ENCODE results near the gene CALCOCO2.
A peak's percentile ranks its signal among the peaks of the same experiment; 100 is the strongest.

Gene CALCOCO2

DNA sequence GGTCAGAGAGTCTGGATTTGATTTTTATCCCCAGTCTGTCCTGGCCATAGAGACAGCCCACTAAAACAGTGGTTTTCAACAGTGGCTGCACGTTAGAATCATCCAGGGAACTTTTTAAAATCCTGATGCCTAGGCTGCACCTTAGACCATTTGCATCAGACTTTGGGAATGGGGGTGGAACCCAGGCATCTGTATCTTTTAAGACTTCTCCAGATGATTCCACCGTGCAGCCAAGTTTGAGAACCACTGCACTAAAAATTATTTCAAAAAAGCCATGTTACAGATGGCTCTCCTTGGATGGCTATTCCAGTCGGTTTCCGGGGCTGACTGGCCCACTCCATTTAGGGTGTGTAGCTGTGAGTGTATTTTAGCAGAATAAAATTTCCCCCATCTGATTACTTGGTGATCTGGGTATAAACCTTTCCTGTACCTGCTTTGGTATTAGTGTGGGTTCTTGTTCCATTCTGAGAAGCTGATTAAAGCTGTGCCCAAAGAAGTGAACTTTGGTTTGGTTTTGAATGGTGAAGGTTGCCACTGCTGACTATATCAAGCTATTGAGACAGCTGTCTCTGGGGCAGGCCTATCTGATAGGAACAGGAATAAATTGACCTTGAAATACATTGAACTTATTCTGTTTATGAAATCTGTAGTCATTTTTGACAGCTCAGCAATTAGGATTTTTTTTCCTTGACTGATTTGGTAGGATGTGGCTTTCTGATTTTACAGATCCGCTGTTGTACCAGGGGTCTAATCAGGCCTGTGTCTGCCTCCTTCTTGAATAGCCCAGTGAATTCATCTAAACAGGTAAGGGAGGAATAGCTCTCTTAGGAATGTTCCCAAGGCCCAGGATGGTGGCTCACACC is 63.0 kb downstream of the CALCOCO2 start:
- no peak overlapping the region for H2AFZ ChIP-seq (ENCODE audit: low read length)
- no peaks in the 10 kb centered on the region for H3F3A ChIP-seq (ENCODE audit: low read depth)
- H3K4me2 ChIP-seq (ENCODE audit: low read depth, low read length, poor library complexity, severe bottlenecking), result peak overlapping the region; percentile 92
- no peaks in the 10 kb centered on the region for H3K36me3 ChIP-seq (ENCODE audit: insufficient read depth, low read length)
- peak overlapping the region; percentile 92 for H3K4me3 ChIP-seq (ENCODE audit: low read length, poor library complexity, severe bottlenecking)
- TF ChIP-seq, protein P1, sequence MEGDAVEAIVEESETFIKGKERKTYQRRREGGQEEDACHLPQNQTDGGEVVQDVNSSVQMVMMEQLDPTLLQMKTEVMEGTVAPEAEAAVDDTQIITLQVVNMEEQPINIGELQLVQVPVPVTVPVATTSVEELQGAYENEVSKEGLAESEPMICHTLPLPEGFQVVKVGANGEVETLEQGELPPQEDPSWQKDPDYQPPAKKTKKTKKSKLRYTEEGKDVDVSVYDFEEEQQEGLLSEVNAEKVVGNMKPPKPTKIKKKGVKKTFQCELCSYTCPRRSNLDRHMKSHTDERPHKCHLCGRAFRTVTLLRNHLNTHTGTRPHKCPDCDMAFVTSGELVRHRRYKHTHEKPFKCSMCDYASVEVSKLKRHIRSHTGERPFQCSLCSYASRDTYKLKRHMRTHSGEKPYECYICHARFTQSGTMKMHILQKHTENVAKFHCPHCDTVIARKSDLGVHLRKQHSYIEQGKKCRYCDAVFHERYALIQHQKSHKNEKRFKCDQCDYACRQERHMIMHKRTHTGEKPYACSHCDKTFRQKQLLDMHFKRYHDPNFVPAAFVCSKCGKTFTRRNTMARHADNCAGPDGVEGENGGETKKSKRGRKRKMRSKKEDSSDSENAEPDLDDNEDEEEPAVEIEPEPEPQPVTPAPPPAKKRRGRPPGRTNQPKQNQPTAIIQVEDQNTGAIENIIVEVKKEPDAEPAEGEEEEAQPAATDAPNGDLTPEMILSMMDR (conservative IDR thresholded peaks at IDR 0.05; ENCODE audit: low read length), result no peak
- TF ChIP-seq EZH2phosphoT487 (IDR thresholded peaks at IDR 0.05; ENCODE audit: borderline replicate concordance), result no peak
- H3K9me2 ChIP-seq (replicated peaks; ENCODE audit: low read depth, low read length), result no peaks in the 10 kb centered on the region
- H3K9me3 ChIP-seq (ENCODE audit: insufficient read depth, low read depth, low read length), result no peaks in the 10 kb centered on the region
- H3K9ac ChIP-seq (ENCODE audit: low read depth, low read length, poor library complexity, severe bottlenecking), result peak overlapping the region; percentile 85
- H3K79me2 ChIP-seq (ENCODE audit: insufficient read depth, low read length), result peaks cover 32% of the 10 kb centered on the region
- H3K4me1 ChIP-seq (ENCODE audit: insufficient read depth, low read length, poor library complexity, severe bottlenecking), result peaks cover 19% of the 10 kb centered on the region
- no peaks in the 10 kb centered on the region for H4K20me1 ChIP-seq (ENCODE audit: insufficient read depth, low read length, poor library complexity, severe bottlenecking)
- H3K27me3 ChIP-seq (ENCODE audit: insufficient read depth, low read length, poor library complexity, severe bottlenecking), result no peaks in the 10 kb centered on the region

DNA sequence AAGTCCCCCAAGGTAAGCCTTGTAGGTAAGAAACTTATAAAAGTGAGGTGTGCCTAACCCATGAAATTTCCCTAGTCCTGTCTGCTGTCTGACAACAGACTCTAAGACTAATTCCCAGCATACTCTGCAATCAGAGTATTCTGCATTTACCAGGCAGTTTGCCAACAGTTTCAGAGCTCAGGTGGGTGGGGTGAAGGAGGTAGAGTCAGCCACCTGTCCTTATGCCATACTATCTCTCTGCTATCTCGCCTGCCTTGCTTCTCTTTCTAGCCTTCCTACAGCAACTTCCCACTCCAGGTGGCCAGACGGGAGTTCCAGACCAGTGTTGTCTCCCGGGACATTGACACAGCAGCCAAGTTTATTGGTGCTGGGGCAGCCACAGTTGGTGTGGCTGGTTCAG is 64.1 kb downstream of the CALCOCO2 start:
- H3K27me3 ChIP-seq (ENCODE audit: insufficient read depth, low read length, poor library complexity, severe bottlenecking), result no peaks in the 10 kb centered on the region
- no peak overlapping the region for H3K4me2 ChIP-seq (ENCODE audit: low read depth, low read length, poor library complexity, severe bottlenecking)
- no peaks in the 10 kb centered on the region for H3K9me3 ChIP-seq (ENCODE audit: insufficient read depth, low read depth, low read length)
- H3F3A ChIP-seq (ENCODE audit: low read depth), result no peaks in the 10 kb centered on the region
- no peak overlapping the region for H3K4me3 ChIP-seq (ENCODE audit: low read length, poor library complexity, severe bottlenecking)
- H3K4me1 ChIP-seq (ENCODE audit: insufficient read depth, low read length, poor library complexity, severe bottlenecking), result peaks cover 19% of the 10 kb centered on the region
- no peaks in the 10 kb centered on the region for H3K9me2 ChIP-seq (replicated peaks; ENCODE audit: low read depth, low read length)
- no peaks in the 10 kb centered on the region for H3K36me3 ChIP-seq (ENCODE audit: insufficient read depth, low read length)
- no peak overlapping the region for H3K9ac ChIP-seq (ENCODE audit: low read depth, low read length, poor library complexity, severe bottlenecking)
- H4K20me1 ChIP-seq (ENCODE audit: insufficient read depth, low read length, poor library complexity, severe bottlenecking), result no peaks in the 10 kb centered on the region
- H2AFZ ChIP-seq (ENCODE audit: low read length), result no peak overlapping the region
- TF ChIP-seq, protein P1 (conservative IDR thresholded peaks at IDR 0.05; ENCODE audit: low read length), result no peak
- TF ChIP-seq EZH2phosphoT487 (IDR thresholded peaks at IDR 0.05; ENCODE audit: borderline replicate concordance), result no peak
- peaks cover 32% of the 10 kb centered on the region for H3K79me2 ChIP-seq (ENCODE audit: insufficient read depth, low read length)

DNA sequence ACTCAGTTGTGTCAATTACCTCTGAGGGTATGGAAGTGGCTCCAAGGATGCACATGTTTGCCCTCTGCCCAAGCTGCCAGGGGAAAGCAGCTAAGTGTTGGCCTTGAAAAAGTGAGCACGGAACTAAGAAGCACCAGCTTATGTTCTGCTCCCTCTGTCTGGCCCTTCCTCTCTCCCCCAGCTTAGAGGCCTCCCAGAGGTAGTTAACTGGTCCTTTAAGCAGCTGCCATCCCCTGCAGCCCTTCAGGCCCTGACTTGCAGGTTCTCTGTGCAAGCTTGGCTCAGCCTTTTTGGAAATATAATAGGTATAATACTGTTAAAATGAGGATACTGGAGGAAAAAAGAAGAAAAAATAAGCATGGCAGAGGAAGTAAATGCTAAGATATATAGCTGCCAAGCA is 70.4 kb downstream of the CALCOCO2 start:
- no peak overlapping the region for H2AFZ ChIP-seq (ENCODE audit: low read length)
- H3K9me3 ChIP-seq (ENCODE audit: insufficient read depth, low read depth, low read length), result no peaks in the 10 kb centered on the region
- no peaks in the 10 kb centered on the region for H3K27me3 ChIP-seq (ENCODE audit: insufficient read depth, low read length, poor library complexity, severe bottlenecking)
- H3K9me2 ChIP-seq (replicated peaks; ENCODE audit: low read depth, low read length), result no peaks in the 10 kb centered on the region
- no peaks in the 10 kb centered on the region for H4K20me1 ChIP-seq (ENCODE audit: insufficient read depth, low read length, poor library complexity, severe bottlenecking)
- H3K79me2 ChIP-seq (ENCODE audit: insufficient read depth, low read length), result no peaks in the 10 kb centered on the region
- no peak overlapping the region for H3K9ac ChIP-seq (ENCODE audit: low read depth, low read length, poor library complexity, severe bottlenecking)
- H3K4me1 ChIP-seq (ENCODE audit: insufficient read depth, low read length, poor library complexity, severe bottlenecking), result no peaks in the 10 kb centered on the region
- H3F3A ChIP-seq (ENCODE audit: low read depth), result no peaks in the 10 kb centered on the region
- no peaks in the 10 kb centered on the region for H3K36me3 ChIP-seq (ENCODE audit: insufficient read depth, low read length)
- H3K4me3 ChIP-seq (ENCODE audit: low read length, poor library complexity, severe bottlenecking), result no peak overlapping the region
- TF ChIP-seq EZH2phosphoT487 (IDR thresholded peaks at IDR 0.05; ENCODE audit: borderline replicate concordance), result no peak
- TF ChIP-seq, protein P1 (conservative IDR thresholded peaks at IDR 0.05; ENCODE audit: low read length), result no peak
- no peak overlapping the region for H3K4me2 ChIP-seq (ENCODE audit: low read depth, low read length, poor library complexity, severe bottlenecking)
